H9 (cell line): ENCODE measurements around the gene MECR. TPM values are rescaled to one million over a fixed set of nuclear protein-coding genes. Genes with fewer than 3 reads are reported as not detected.

Experiments
- DNase-seq: peaks from one replicate; pipeline ENCODE4 v3.0.0-alpha.2; 2017
- H2AFZ ChIP-seq: one replicate; pipeline ENCODE4 v1.6.1; 2013; ENCODE audit warnings: mild to moderate bottlenecking, low read length, control low read depth, moderate library complexity
- H2AK5ac ChIP-seq: 2 replicates; pipeline ENCODE4 v1.6.1; 2013; ENCODE audit warnings: low read length, control low read depth, mixed read lengths; ENCODE audit not compliant: insufficient read length
- H2BK120ac ChIP-seq: one replicate; pipeline ENCODE4 v1.6.1; 2013; ENCODE audit warnings: low read depth, mild to moderate bottlenecking, low read length, control low read depth, inconsistent platforms; ENCODE audit not compliant: poor library complexity, severe bottlenecking
- H2BK12ac ChIP-seq: 2 replicates; pipeline ENCODE4 v1.6.1; 2013; ENCODE audit warnings: low read length, control low read depth, mixed read lengths, low read depth; ENCODE audit not compliant: insufficient read length
- H2BK15ac ChIP-seq: 2 replicates; pipeline ENCODE4 v1.6.1; 2013; ENCODE audit warnings: low read depth, low read length, control low read depth
- H2BK20ac ChIP-seq: one replicate; pipeline ENCODE4 v1.6.1; 2013; ENCODE audit warnings: low read depth, mild to moderate bottlenecking, low read length, control low read depth, inconsistent platforms; ENCODE audit not compliant: poor library complexity, severe bottlenecking
- H2BK5ac ChIP-seq: 2 replicates; pipeline ENCODE4 v1.6.1; 2013; ENCODE audit warnings: low read length, control low read depth, mixed read lengths; ENCODE audit not compliant: insufficient read length
- H3K14ac ChIP-seq: 2 replicates; pipeline ENCODE4 v1.6.1; 2013; ENCODE audit warnings: low read length, control low read depth; ENCODE audit not compliant: insufficient read depth
- H3K18ac ChIP-seq: 2 replicates; pipeline ENCODE4 v1.6.1; 2013; ENCODE audit warnings: low read depth, mild to moderate bottlenecking, mixed read lengths, low read length, control low read depth; ENCODE audit not compliant: insufficient read length
- H3K23ac ChIP-seq: 2 replicates; pipeline ENCODE4 v1.6.1; 2013; ENCODE audit warnings: low read length, control low read depth, mixed read lengths, low read depth; ENCODE audit not compliant: insufficient read length
- H3K23me2 ChIP-seq: 2 replicates; pipeline ENCODE4 v1.6.1; 2013; ENCODE audit warnings: low read depth, mild to moderate bottlenecking, mixed read lengths, low read length, control low read depth; ENCODE audit not compliant: insufficient read length, poor library complexity, severe bottlenecking
- H3K27ac ChIP-seq: 2 replicates; pipeline ENCODE4 v1.5.1; 2013; ENCODE audit warnings: low read length, control low read depth, mixed read lengths, low read depth; ENCODE audit not compliant: insufficient read length
- H3K27me3 ChIP-seq: 2 replicates; pipeline ENCODE4 v1.6.1; 2013; ENCODE audit warnings: low read length, control low read depth, inconsistent platforms; ENCODE audit not compliant: insufficient read depth
- H3K4ac ChIP-seq: 2 replicates; pipeline ENCODE4 v1.6.1; 2013; ENCODE audit warnings: low read depth, mild to moderate bottlenecking, control low read depth, inconsistent platforms, low read length, moderate library complexity
- H3K4me1 ChIP-seq: 2 replicates; pipeline ENCODE4 v1.6.1; 2013; ENCODE audit warnings: low read length, control low read depth, inconsistent platforms; ENCODE audit not compliant: insufficient read depth
- H3K4me2 ChIP-seq: 2 replicates; pipeline ENCODE4 v1.6.1; 2013; ENCODE audit warnings: low read length, control low read depth, mixed read lengths; ENCODE audit not compliant: insufficient read length, insufficient read depth
- H3K56ac ChIP-seq: 2 replicates; pipeline ENCODE4 v1.6.1; 2013; ENCODE audit warnings: low read depth, mild to moderate bottlenecking, mixed read lengths, low read length, control low read depth; ENCODE audit not compliant: insufficient read length
- H3K79me1 ChIP-seq: 2 replicates; pipeline ENCODE4 v1.6.1; 2013; ENCODE audit warnings: low read depth, mild to moderate bottlenecking, moderate library complexity, low read length, control low read depth, inconsistent platforms; ENCODE audit not compliant: insufficient read depth, poor library complexity, severe bottlenecking
- H3K79me2 ChIP-seq: 2 replicates; pipeline ENCODE4 v1.6.1; 2013; ENCODE audit warnings: low read length, control low read depth, inconsistent platforms; ENCODE audit not compliant: insufficient read depth
- H3K9ac ChIP-seq: 2 replicates; pipeline ENCODE4 v1.6.1; 2013; ENCODE audit warnings: low read length, control low read depth, mixed read lengths; ENCODE audit not compliant: insufficient read length; ENCODE audit errors: extremely low read depth
- H3K9me3 ChIP-seq: one replicate; pipeline ENCODE4 v1.6.1; 2013; ENCODE audit warnings: low read depth, low read length, inconsistent platforms; ENCODE audit not compliant: control insufficient read depth
- H3T11ph ChIP-seq: one replicate; pipeline ENCODE4 v1.6.1; 2013; ENCODE audit warnings: mild to moderate bottlenecking, low read length, control low read depth, inconsistent platforms
- H4K20me1 ChIP-seq: one replicate; pipeline ENCODE4 v1.6.1; 2013; ENCODE audit not compliant: control insufficient read depth, insufficient read length, insufficient read depth
- H4K5ac ChIP-seq: 2 replicates; pipeline ENCODE4 v1.6.1; 2013; ENCODE audit warnings: low read depth, mild to moderate bottlenecking, mixed read lengths, low read length, control low read depth; ENCODE audit not compliant: insufficient read length
- H4K8ac ChIP-seq: replicated peaks from 2 replicates; pipeline ENCODE4 v1.6.1; 2013; ENCODE audit warnings: low read length, control low read depth, mixed read lengths, low read depth; ENCODE audit not compliant: insufficient read length
- H4K91ac ChIP-seq: 2 replicates; pipeline ENCODE4 v1.6.1; 2013; ENCODE audit warnings: low read depth, mild to moderate bottlenecking, moderate library complexity, mixed read lengths, low read length, control low read depth; ENCODE audit not compliant: insufficient read length
- H3K27ac Mint-ChIP-seq, 3 experiments: 2 replicates in 2 of 3; 3 replicates in 1 of 3; pipeline ENCODE4 v1.8.0; 2020 to 2021; ENCODE audit warnings: mixed read lengths in 3 of 3, mild to moderate bottlenecking in 1 of 3, moderate library complexity in 1 of 3
- H3K27me3 Mint-ChIP-seq: 2 replicates; pipeline ENCODE4 v1.8.0; 2021; ENCODE audit warnings: low read depth, mild to moderate bottlenecking, moderate library complexity, mixed read lengths
- H3K36me3 Mint-ChIP-seq, 3 experiments: 2 replicates in 2 of 3; 3 replicates in 1 of 3; pipeline ENCODE4 v1.8.0; 2020 to 2021; ENCODE audit warnings: low read depth in 3 of 3, mixed read lengths in 3 of 3; ENCODE audit not compliant: insufficient read depth in 1 of 3
- H3K4me1 Mint-ChIP-seq, 2 experiments: 2 replicates each; pipeline ENCODE4 v1.8.0; 2020; ENCODE audit warnings: mixed read lengths in 2 of 2
- H3K4me3 Mint-ChIP-seq, 2 experiments: 2 replicates in 1 of 2; 3 replicates in 1 of 2; pipeline ENCODE4 v1.8.0; 2020 to 2021; ENCODE audit warnings: mild to moderate bottlenecking in 2 of 2, mixed read lengths in 2 of 2, moderate library complexity in 1 of 2
- H3K9me3 Mint-ChIP-seq, 2 experiments: 2 replicates in 1 of 2; 3 replicates in 1 of 2; pipeline ENCODE4 v1.8.0; 2020; ENCODE audit warnings: mild to moderate bottlenecking in 2 of 2, mixed read lengths in 2 of 2, moderate library complexity in 1 of 2
- CTCF ChIP-seq: fragments of 200-600 bp; sonication (generic); conservative IDR thresholded peaks from 3 replicates; pipeline ENCODE4 v1.8.0; 2021; ENCODE audit warnings: antibody characterized with exemption, mild to moderate bottlenecking
- WGBS: extraction: QIAGEN DNeasy Blood & Tissue Kit; methylation state at CpG from one replicate; pipeline ENCODE4 v1.1.7; 2013; ENCODE audit warnings: missing lambda C conversion rate, low lambda C conversion rate, mixed read lengths; ENCODE audit not compliant: insufficient read length; ENCODE audit errors: extremely low coverage; 5-methylcytosine and 5-hydroxymethylcytosine counted together
- total RNA-seq: library from RNA; stranded (reverse); gene quantifications from 2 replicates; pipeline ENCODE4 v1.2.1, GENCODE V29; 2021

The MECR gene
- total RNA-seq, 1 experiment from 2014 or later, result 30.9 TPM

DNA sequence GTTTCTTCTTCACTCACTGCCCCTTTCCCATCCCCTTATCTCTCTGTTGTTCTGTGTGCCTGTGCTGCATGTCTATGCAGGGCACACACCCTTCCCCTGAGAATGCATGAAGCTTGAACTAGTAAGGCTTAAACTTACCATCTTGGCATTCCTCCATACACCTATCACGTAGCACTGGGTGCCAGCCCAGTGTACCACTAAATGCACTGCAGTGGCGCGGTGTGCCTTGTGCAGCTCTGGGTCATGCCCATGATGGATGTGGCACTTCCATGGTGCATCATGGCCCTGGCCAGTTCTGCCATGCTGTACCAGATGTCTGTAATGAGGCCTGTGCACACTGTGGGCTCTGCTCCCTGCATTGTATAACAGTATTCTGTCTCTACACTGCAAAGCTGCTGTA, 16.3 kb upstream of the MECR start:
- Histone ChIP-seq H3K4me2 (no peak overlapping the region), H3K9ac (no peak overlapping the region), H3K4me1 (peaks cover 13% of the 10 kb centered on the region; the same call in 1 of the 2 replicates), H3K27ac (no peak overlapping the region), H3K56ac (no peak overlapping the region), H2AFZ (no peak overlapping the region), H3K14ac (no peak overlapping the region), H3K4ac (no peak overlapping the region), H3K79me2 (no peaks in the 10 kb centered on the region), H2BK120ac (no peak overlapping the region), H2BK5ac (no peak overlapping the region), H3K79me1 (no peaks in the 10 kb centered on the region), H3K9me3 (no peaks in the 10 kb centered on the region), H4K20me1 (no peaks in the 10 kb centered on the region), H2BK15ac (no peak overlapping the region), H3K23ac (no peak overlapping the region), H3K23me2 (peaks cover 3% of the 10 kb centered on the region), H4K91ac (no peak overlapping the region), H4K5ac (no peak overlapping the region), H3K27me3 (no peaks in the 10 kb centered on the region), H3K18ac (no peak overlapping the region), H2AK5ac (no peak overlapping the region), H4K8ac (no peak overlapping the region), H2BK20ac (no peak overlapping the region), H2BK12ac (no peak overlapping the region), H3T11ph (no peak overlapping the region)
- no peak for TF ChIP-seq CTCF
- Mint-ChIP-seq H3K27ac (peak overlapping the region in 1 of 3 experiments; percentile 2; a peak in 3 of 7 replicates), H3K4me1 (peaks cover 43 to 50% of the 10 kb centered on the region in 2 experiments), H3K36me3 (no peaks in the 10 kb centered on the region), H3K27me3 (no peaks in the 10 kb centered on the region), H3K4me3 (no peak overlapping the region), H3K9me3 (no peaks in the 10 kb centered on the region)
- WGBS, result no CpG with 5 or more reads among the region's 3 CpGs
- no peak for DNase-seq
